Tongue (tissue), 3 donors: Measurements from ENCODE around the gene CIP2A. TPM values are rescaled to one million over a fixed set of nuclear protein-coding genes. Genes with fewer than 3 reads are reported as not detected.

Experiments
- DNase-seq: peaks from one replicate; pipeline ENCODE4 v3.0.0-alpha.2; 2015
- small RNA-seq: library from RNA; depleted of rRNA; stranded (forward); fragments of <200 nt; gene quantifications from one replicate; pipeline ENCODE3, GENCODE V24; 2014; ENCODE audit warnings: low replicate concordance
- total RNA-seq: library from RNA; depleted of rRNA; stranded (reverse); fragments of >200 nt; gene quantifications from one replicate; pipeline ENCODE4 v1.2.3, GENCODE V29; 2014

CIP2A gene
- total RNA-seq, 1 donor from 2014 or later: 17.5 TPM

GRCh38 chr3:108509871-108510270, 79.4 kb downstream of the CIP2A start:
- DNase-seq: no peak

- no peak for DNase-seq
These were observed 80.0 kb downstream of the CIP2A start for GRCh38 chr3:108509263-108509662.

GRCh38 chr3:108507902-108508301, 81.3 kb downstream of the CIP2A start:
- no peak for DNase-seq

- no peak for DNase-seq
These were observed 83.4 kb downstream of the CIP2A start for GRCh38 chr3:108505811-108506210.

GRCh38 chr3:108503722-108504121, 85.5 kb downstream of the CIP2A start:
- no peak for DNase-seq

- DNase-seq: no peak
These were observed 87.7 kb downstream of the CIP2A start for GRCh38 chr3:108501535-108501934.

- DNase-seq: no peak
These were observed 88.5 kb downstream of the CIP2A start for GRCh38 chr3:108500728-108501127.

Small RNA genes lying within 50 kb of the gene (small RNA-seq; reads per million reads assigned to genes)
- gene RF00156: not detected

Other genes starting within 250 kb of the CIP2A start
- 0.82 TPM for gene MYH15, start 78.8 kb downstream of the CIP2A start, total RNA-seq
- gene DZIP3, start 284 bp upstream of the CIP2A start, total RNA-seq: 22.9 TPM
- gene RETNLB, start 168.0 kb upstream of the CIP2A start, total RNA-seq: not detected
- gene TRAT1, start 233.3 kb upstream of the CIP2A start, total RNA-seq: not detected